SK-N-SH treated with all-trans-retinoic acid at 6 μM for 48 hours (cell line): ENCODE results near the gene THEMIS.

ENCODE experiments used
- ATAC-seq: fragments of 200-7000 bp; cut with Tn5 transposase; 3 replicates; pipeline ENCODE4 v1.9.1; 2020; ENCODE audit warnings: mild to moderate bottlenecking, moderate library complexity
- ARNTL ChIP-seq: fragments of 450-650 bp; formaldehyde crosslinking; IDR thresholded peaks from 2 replicates; pipeline ENCODE4 v1.5.0; 2020; ENCODE audit warnings: low read depth, mild to moderate bottlenecking, moderate library complexity, borderline replicate concordance
- BACH2 ChIP-seq: fragments of 250-450 bp; sonication (Bioruptor Pico); IDR thresholded peaks from 2 replicates; pipeline ENCODE4 v1.9.0; 2021; ENCODE audit warnings: mild to moderate bottlenecking, borderline replicate concordance
- CSDC2 ChIP-seq: fragments of 250-450 bp; sonication (Bioruptor Pico); IDR thresholded peaks from 2 replicates; pipeline ENCODE4 v1.5.0; 2020; ENCODE audit warnings: mild to moderate bottlenecking, moderate library complexity
- ESRRG ChIP-seq: fragments of 250-450 bp; sonication (Bioruptor Pico); IDR thresholded peaks from 2 replicates; pipeline ENCODE4 v1.6.1; 2021; ENCODE audit warnings: mild to moderate bottlenecking
- GLIS3 ChIP-seq: fragments of 250-450 bp; sonication (Bioruptor Pico); IDR thresholded peaks from 2 replicates; pipeline ENCODE4 v1.5.0; 2020; ENCODE audit warnings: mild to moderate bottlenecking, moderate library complexity
- ISL1 ChIP-seq: fragments of 250-450 bp; sonication (Bioruptor Pico); IDR thresholded peaks from 2 replicates; pipeline ENCODE4 v2.1.2; 2022; ENCODE audit warnings: mild to moderate bottlenecking, moderate library complexity
- OSR1 ChIP-seq: fragments of 250-450 bp; sonication (Bioruptor Pico); IDR thresholded peaks from 2 replicates; pipeline ENCODE4 v1.8.0; 2022; ENCODE audit warnings: moderate library complexity, mild to moderate bottlenecking, inconsistent platforms
- PPARA ChIP-seq: fragments of 250-450 bp; sonication (Bioruptor Pico); IDR thresholded peaks from 2 replicates; pipeline ENCODE4 v1.5.0; 2020; ENCODE audit warnings: mild to moderate bottlenecking, borderline replicate concordance
- RARB ChIP-seq: fragments of 250-450 bp; sonication (Bioruptor Pico); IDR thresholded peaks from 2 replicates; pipeline ENCODE4 v1.8.0; 2021; ENCODE audit warnings: mild to moderate bottlenecking, moderate library complexity
- SNAI2 ChIP-seq: fragments of 250-450 bp; sonication (Bioruptor Pico); IDR thresholded peaks from 2 replicates; pipeline ENCODE4 v1.5.0; 2020; ENCODE audit warnings: mild to moderate bottlenecking, moderate library complexity
- TCF4 ChIP-seq: fragments of 250-450 bp; sonication (Bioruptor Pico); IDR thresholded peaks from 2 replicates; pipeline ENCODE4 v1.8.0; 2021; ENCODE audit warnings: mild to moderate bottlenecking, moderate library complexity, borderline replicate concordance
- ZC3H10 ChIP-seq: fragments of 250-450 bp; sonication (Bioruptor Pico); IDR thresholded peaks from 2 replicates; pipeline ENCODE4 v1.5.1; 2021; ENCODE audit warnings: mild to moderate bottlenecking, moderate library complexity
- ZFP3 ChIP-seq: fragments of 250-450 bp; sonication (Bioruptor Pico); IDR thresholded peaks from 2 replicates; pipeline ENCODE4 v1.5.0; 2020; ENCODE audit warnings: mild to moderate bottlenecking, moderate library complexity
- ZFP30 ChIP-seq: fragments of 450-650 bp; formaldehyde crosslinking; IDR thresholded peaks from 2 replicates; pipeline ENCODE4 v1.5.0; 2022; ENCODE audit warnings: mild to moderate bottlenecking, moderate library complexity
- ZNF565 ChIP-seq: fragments of 450-650 bp; formaldehyde crosslinking; conservative IDR thresholded peaks from 2 replicates; pipeline ENCODE4 v1.5.0; 2020; ENCODE audit warnings: low read depth, mild to moderate bottlenecking, moderate library complexity
- ZNF70 ChIP-seq: fragments of 450-650 bp; formaldehyde crosslinking; IDR thresholded peaks from 2 replicates; pipeline ENCODE4 v1.5.0; 2020; ENCODE audit warnings: mild to moderate bottlenecking, moderate library complexity
- ZNF8 ChIP-seq: fragments of 450-650 bp; formaldehyde crosslinking; IDR thresholded peaks from 2 replicates; pipeline ENCODE4 v1.5.0; 2020; ENCODE audit warnings: mild to moderate bottlenecking, moderate library complexity
- TF ChIP-seq, protein P1 (sequence below): fragments of 250-450 bp; sonication (Bioruptor Pico); IDR thresholded peaks from 2 replicates; pipeline ENCODE4 v1.5.1; 2021; ENCODE audit warnings: mild to moderate bottlenecking, moderate library complexity
- TF ChIP-seq, protein P2 (sequence below): fragments of 250-450 bp; sonication (Bioruptor Pico); IDR thresholded peaks from 2 replicates; pipeline ENCODE4 v1.5.0; 2020; ENCODE audit warnings: mild to moderate bottlenecking, moderate library complexity
- TF ChIP-seq, protein P3 (sequence below): fragments of 250-450 bp; sonication (Bioruptor Pico); IDR thresholded peaks from 2 replicates; pipeline ENCODE4 v1.8.0; 2020; ENCODE audit warnings: mild to moderate bottlenecking, moderate library complexity, borderline replicate concordance
- TF ChIP-seq, protein P4 (sequence below): fragments of 250-450 bp; sonication (Bioruptor Pico); IDR thresholded peaks from 2 replicates; pipeline ENCODE4 v1.8.0; 2021; ENCODE audit warnings: low read depth, mild to moderate bottlenecking, moderate library complexity, borderline replicate concordance

Gene THEMIS

DNA sequence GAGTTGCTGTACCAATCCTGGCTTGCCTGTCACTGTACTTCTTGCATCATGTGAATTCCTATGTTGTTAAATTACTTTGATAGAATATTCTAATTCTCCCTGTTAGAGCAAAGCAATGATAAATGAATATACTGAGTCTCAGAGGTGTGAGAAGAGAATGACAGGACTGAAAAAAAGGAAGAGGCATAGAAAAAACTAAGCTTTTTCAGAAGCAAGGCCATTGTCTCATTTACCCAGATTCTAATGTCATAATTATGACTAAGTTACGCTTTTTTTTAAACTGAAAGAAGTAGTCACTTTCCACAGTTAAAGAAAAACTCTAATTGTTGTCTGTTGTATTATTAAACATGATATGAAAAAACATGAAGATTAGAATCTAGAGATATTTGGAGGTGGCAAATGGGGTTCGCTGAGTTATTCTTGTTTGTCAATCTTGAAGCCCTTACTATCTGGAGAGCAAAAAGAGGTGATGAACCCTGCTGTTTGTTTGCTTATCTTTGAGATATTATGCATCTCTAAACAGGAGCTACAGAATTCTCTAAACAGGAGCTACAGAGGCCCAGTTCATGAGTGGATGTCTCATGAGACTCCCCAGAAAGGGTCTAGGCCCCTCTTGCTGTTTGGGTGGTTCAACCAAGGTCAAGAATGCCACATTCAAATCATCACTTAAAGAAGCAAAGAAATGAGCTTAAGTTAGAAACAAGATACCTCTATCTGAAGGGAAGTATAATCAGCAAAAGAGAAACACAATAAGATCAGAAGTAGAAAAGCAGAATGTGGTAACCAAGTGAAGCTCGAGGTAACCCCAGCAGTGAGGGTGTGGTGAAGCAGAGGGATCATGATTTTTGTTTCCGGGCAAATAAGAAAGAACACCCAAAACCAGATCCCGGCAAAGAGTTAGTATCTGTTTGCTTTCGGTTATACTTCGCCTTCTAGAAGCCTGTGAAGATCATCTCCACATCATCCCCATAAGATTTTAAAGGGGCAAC, 33.3 kb upstream of the THEMIS start:
- ATAC-seq = no peak
- TF ChIP-seq ARNTL (CRISPR knock-in tag) = no peak
- TF ChIP-seq, protein P1, sequence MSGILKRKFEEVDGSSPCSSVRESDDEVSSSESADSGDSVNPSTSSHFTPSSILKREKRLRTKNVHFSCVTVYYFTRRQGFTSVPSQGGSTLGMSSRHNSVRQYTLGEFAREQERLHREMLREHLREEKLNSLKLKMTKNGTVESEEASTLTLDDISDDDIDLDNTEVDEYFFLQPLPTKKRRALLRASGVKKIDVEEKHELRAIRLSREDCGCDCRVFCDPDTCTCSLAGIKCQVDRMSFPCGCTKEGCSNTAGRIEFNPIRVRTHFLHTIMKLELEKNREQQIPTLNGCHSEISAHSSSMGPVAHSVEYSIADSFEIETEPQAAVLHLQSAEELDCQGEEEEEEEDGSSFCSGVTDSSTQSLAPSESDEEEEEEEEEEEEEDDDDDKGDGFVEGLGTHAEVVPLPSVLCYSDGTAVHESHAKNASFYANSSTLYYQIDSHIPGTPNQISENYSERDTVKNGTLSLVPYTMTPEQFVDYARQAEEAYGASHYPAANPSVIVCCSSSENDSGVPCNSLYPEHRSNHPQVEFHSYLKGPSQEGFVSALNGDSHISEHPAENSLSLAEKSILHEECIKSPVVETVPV (CRISPR knock-in tag) = no peak
- TF ChIP-seq ZFP30 (CRISPR knock-in tag) = no peak
- TF ChIP-seq ZNF70 (CRISPR knock-in tag) = no peak
- no peak for TF ChIP-seq OSR1 (CRISPR knock-in tag)
- TF ChIP-seq, protein P2, sequence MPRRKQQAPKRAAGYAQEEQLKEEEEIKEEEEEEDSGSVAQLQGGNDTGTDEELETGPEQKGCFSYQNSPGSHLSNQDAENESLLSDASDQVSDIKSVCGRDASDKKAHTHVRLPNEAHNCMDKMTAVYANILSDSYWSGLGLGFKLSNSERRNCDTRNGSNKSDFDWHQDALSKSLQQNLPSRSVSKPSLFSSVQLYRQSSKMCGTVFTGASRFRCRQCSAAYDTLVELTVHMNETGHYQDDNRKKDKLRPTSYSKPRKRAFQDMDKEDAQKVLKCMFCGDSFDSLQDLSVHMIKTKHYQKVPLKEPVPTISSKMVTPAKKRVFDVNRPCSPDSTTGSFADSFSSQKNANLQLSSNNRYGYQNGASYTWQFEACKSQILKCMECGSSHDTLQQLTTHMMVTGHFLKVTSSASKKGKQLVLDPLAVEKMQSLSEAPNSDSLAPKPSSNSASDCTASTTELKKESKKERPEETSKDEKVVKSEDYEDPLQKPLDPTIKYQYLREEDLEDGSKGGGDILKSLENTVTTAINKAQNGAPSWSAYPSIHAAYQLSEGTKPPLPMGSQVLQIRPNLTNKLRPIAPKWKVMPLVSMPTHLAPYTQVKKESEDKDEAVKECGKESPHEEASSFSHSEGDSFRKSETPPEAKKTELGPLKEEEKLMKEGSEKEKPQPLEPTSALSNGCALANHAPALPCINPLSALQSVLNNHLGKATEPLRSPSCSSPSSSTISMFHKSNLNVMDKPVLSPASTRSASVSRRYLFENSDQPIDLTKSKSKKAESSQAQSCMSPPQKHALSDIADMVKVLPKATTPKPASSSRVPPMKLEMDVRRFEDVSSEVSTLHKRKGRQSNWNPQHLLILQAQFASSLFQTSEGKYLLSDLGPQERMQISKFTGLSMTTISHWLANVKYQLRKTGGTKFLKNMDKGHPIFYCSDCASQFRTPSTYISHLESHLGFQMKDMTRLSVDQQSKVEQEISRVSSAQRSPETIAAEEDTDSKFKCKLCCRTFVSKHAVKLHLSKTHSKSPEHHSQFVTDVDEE (CRISPR knock-in tag) = no peak
- TF ChIP-seq, protein P3, sequence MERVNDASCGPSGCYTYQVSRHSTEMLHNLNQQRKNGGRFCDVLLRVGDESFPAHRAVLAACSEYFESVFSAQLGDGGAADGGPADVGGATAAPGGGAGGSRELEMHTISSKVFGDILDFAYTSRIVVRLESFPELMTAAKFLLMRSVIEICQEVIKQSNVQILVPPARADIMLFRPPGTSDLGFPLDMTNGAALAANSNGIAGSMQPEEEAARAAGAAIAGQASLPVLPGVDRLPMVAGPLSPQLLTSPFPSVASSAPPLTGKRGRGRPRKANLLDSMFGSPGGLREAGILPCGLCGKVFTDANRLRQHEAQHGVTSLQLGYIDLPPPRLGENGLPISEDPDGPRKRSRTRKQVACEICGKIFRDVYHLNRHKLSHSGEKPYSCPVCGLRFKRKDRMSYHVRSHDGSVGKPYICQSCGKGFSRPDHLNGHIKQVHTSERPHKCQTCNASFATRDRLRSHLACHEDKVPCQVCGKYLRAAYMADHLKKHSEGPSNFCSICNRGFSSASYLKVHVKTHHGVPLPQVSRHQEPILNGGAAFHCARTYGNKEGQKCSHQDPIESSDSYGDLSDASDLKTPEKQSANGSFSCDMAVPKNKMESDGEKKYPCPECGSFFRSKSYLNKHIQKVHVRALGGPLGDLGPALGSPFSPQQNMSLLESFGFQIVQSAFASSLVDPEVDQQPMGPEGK (CRISPR knock-in tag) = no peak
- TF ChIP-seq ISL1 (CRISPR knock-in tag) = no peak
- no peak for TF ChIP-seq ZFP3 (CRISPR knock-in tag)
- TF ChIP-seq PPARA (CRISPR knock-in tag) = no peak
- TF ChIP-seq, protein P4, sequence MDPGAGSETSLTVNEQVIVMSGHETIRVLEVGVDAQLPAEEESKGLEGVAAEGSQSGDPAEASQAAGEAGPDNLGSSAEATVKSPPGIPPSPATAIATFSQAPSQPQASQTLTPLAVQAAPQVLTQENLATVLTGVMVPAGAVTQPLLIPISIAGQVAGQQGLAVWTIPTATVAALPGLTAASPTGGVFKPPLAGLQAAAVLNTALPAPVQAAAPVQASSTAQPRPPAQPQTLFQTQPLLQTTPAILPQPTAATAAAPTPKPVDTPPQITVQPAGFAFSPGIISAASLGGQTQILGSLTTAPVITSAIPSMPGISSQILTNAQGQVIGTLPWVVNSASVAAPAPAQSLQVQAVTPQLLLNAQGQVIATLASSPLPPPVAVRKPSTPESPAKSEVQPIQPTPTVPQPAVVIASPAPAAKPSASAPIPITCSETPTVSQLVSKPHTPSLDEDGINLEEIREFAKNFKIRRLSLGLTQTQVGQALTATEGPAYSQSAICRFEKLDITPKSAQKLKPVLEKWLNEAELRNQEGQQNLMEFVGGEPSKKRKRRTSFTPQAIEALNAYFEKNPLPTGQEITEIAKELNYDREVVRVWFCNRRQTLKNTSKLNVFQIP (CRISPR knock-in tag) = no peak
- TF ChIP-seq BACH2 (CRISPR knock-in tag) = no peak
- no peak for TF ChIP-seq GLIS3
- no peak for TF ChIP-seq ESRRG (CRISPR knock-in tag)
- no peak for TF ChIP-seq TCF4 (CRISPR knock-in tag)
- TF ChIP-seq RARB (CRISPR knock-in tag) = no peak
- TF ChIP-seq ZNF8 (CRISPR knock-in tag) = no peak
- no peak for TF ChIP-seq ZC3H10 (CRISPR knock-in tag)
- no peak for TF ChIP-seq SNAI2 (CRISPR knock-in tag)

DNA sequence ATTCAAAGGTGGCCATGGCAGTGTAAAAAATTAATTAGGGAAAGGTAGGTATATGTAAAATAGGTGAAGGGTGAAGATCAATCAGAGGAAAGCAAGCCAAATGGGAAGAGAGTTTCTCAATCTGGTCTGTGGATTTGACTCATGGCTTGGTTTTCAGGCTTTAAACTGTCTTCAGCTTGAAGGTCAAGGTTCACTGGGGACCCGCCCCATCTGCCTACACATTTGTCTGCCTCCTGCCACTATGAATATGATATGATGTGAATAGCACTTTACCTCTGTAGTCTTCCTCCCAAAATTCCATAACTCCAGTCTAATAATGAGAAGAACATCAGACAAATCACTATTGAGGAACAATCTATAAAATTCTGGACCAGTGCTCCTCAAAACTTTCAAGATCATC, 32.3 kb upstream of the THEMIS start:
- ATAC-seq = no peak
- TF ChIP-seq, protein P4 (CRISPR knock-in tag) = no peak
- TF ChIP-seq PPARA (CRISPR knock-in tag) = no peak
- no peak for TF ChIP-seq ARNTL (CRISPR knock-in tag)
- TF ChIP-seq ESRRG (CRISPR knock-in tag) = no peak
- no peak for TF ChIP-seq CSDC2 (CRISPR knock-in tag)
- TF ChIP-seq ZNF70 (CRISPR knock-in tag) = no peak
- TF ChIP-seq, protein P3 (CRISPR knock-in tag) = no peak
- TF ChIP-seq, protein P1 (CRISPR knock-in tag) = no peak
- no peak for TF ChIP-seq ZNF565
- no peak for TF ChIP-seq ZNF8 (CRISPR knock-in tag)
- TF ChIP-seq, protein P2 (CRISPR knock-in tag) = no peak
- TF ChIP-seq, all 23 proteins: peak for 0
